ENCODE results near the gene ANGPTL3.
"Not testable (repeated sequence)": the region's sequence is repeated elsewhere in the genome, so short reads cannot be mapped to it uniquely, and the experiment has no call there.

- not testable (repeated sequence) for TF ChIP-seq CTCF (conservative IDR thresholded peaks at IDR 0.05; ENCODE audit: low read length); EZH2phosphoT487 (IDR thresholded peaks at IDR 0.05; ENCODE audit: borderline replicate concordance, low read depth, low read length)
Observed at GRCh38 chr1:62567182-62567581, 30.1 kb upstream of the ANGPTL3 start.

All from OCI-LY7 (cell line).